Suprapubic skin (tissue), 4 donors: Measurements from ENCODE around the gene NKX1-2. TPM values are rescaled to one million over a fixed set of nuclear protein-coding genes. Genes with fewer than 3 reads are reported as not detected.
A peak's percentile ranks its signal among the peaks of the same experiment; 100 is the strongest.

ENCODE experiments used
- DNase-seq, 2 donors: peaks; one replicate each; pipeline ENCODE4 v3.0.0-alpha.2; 2019; ENCODE audit warnings: low spot score in 2 of 2
- H3K27ac ChIP-seq: fragments of 200-600 bp; sonication (generic); one replicate; pipeline ENCODE4 v1.5.1; 2019
- H3K27me3 ChIP-seq: fragments of 200-600 bp; sonication (generic); one replicate; pipeline ENCODE4 v1.5.1; 2019
- H3K36me3 ChIP-seq: fragments of 200-600 bp; sonication (generic); one replicate; pipeline ENCODE4 v1.5.1; 2019
- H3K4me1 ChIP-seq: fragments of 200-600 bp; sonication (generic); one replicate; pipeline ENCODE4 v1.5.1; 2019
- H3K4me3 ChIP-seq: fragments of 200-600 bp; sonication (generic); one replicate; pipeline ENCODE4 v1.5.1; 2019; ENCODE audit warnings: mild to moderate bottlenecking
- H3K9me3 ChIP-seq: fragments of 200-600 bp; sonication (generic); one replicate; pipeline ENCODE4 v1.5.1; 2019
- CTCF ChIP-seq, 2 donors: fragments of 200-600 bp in 1 of 2; fragments of 450-650 bp in 1 of 2; sonication (generic) in 1 of 2; IDR thresholded peaks; one replicate each; pipeline ENCODE4 v1.5.1; 2016 to 2019; ENCODE audit warnings: antibody characterized with exemption in 2 of 2, mild to moderate bottlenecking in 1 of 2, moderate library complexity in 1 of 2
- EP300 ChIP-seq: sonication (generic); formaldehyde crosslinking; IDR thresholded peaks from one replicate; pipeline ENCODE4 v1.6.1; 2017; ENCODE audit warnings: antibody characterized with exemption
- POLR2A ChIP-seq, 2 donors: fragments of 450-650 bp; IDR thresholded peaks; one replicate each; pipeline ENCODE4 v1.6.1; 2017; ENCODE audit warnings: antibody characterized with exemption in 2 of 2, mild to moderate bottlenecking in 2 of 2, moderate library complexity in 2 of 2
- POLR2AphosphoS5 ChIP-seq, 3 donors: sonication (generic); formaldehyde crosslinking; IDR thresholded peaks; one replicate each; pipeline ENCODE4 v1.6.1; 2017; ENCODE audit warnings: antibody characterized with exemption in 3 of 3
- WGBS: methylation state at CpG from one replicate; pipeline ENCODE4 v1.1.5; 2018; 5-methylcytosine and 5-hydroxymethylcytosine counted together
- total RNA-seq, 4 donors: library from RNA; depleted of rRNA; stranded (reverse); fragments of >200 nt; gene quantifications; one replicate each; pipeline ENCODE4 v1.1.0, GENCODE V29; 2016

Gene NKX1-2
- 1 to 10 TPM in 2 of 4 donors, under 1 TPM in 2; 0.56 to 3.3 (median 1.0) TPM for total RNA-seq

GRCh38 chr10:124450012-124450782, at the start of gene NKX1-2:
TSS of gene NKX1-2 (minus strand) at chr10:124450035. CDS start at chr10:124449943, 92 bp downstream.
- Histone ChIP-seq H3K4me3 (peak within 1 kb of the TSS; percentile 51), H3K27me3 (peaks cover 83% of the 10 kb centered on the region)
- 11% methylated on average over 13 of the region's 57 CpGs for WGBS

GRCh38 chr10:124498056-124498455, 48.2 kb upstream of the NKX1-2 start:
- 89% methylated on average over 8 of the region's 8 CpGs for WGBS
- Histone ChIP-seq H3K27ac (no peak overlapping the region), H3K36me3 (peaks cover 6% of the 10 kb centered on the region), H3K27me3 (no peaks in the 10 kb centered on the region), H3K9me3 (no peaks in the 10 kb centered on the region), H3K4me1 (peaks cover 7% of the 10 kb centered on the region), H3K4me3 (no peak overlapping the region)
- no peak for TF ChIP-seq POLR2A (IDR thresholded peaks at IDR 0.05)
- no peak for DNase-seq

More at GRCh38 chr10:124450012-124450782, at the start of gene NKX1-2:
- DNase-seq: no peak
- Histone ChIP-seq H3K36me3 (no peaks in the 10 kb centered on the region), H3K4me1 (peaks cover 35% of the 10 kb centered on the region), H3K9me3 (no peaks in the 10 kb centered on the region), H3K27ac (no peak within 1 kb of the TSS)
- TF ChIP-seq EP300 (no peak), CTCF (IDR thresholded peaks at IDR 0.05) (no peak), POLR2AphosphoS5 (IDR thresholded peaks at IDR 0.05) (no peak), POLR2A (IDR thresholded peaks at IDR 0.05) (no peak)

DNA sequence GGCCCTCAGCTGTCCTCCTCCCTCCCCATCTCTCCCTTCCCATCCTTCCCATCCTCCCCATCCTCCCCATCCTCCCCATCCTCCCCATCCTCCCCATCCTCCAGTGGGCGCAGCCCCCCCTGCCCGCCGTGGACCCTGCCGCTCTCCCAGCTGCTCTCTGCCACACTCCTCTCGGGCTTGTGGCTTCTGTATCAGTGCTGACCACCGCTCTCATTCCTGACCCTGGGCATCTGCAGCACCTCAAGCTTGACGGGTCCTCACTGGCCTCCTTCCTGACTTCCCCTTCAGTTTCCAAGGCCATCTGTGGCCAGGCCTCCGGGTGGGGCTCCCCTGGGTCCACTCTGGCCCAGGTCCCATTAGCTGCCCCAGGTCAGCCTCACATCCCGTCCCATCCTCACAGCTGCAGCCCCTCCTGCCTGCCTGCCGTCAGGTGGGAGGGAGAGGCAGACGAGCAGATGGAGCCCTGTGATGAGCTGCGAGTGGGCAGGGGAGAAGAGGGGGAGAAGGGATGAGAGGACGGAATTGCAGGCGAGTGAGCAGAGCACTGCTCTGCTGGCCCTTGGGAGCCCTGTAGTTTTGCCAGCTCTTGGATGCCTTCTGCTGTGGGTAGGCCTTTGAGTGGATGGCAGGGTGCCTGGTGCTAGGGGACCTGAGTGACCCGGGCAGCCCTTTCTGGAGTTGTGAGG, 47.5 kb upstream of the NKX1-2 start:
- Histone ChIP-seq H3K36me3 (peaks cover 6% of the 10 kb centered on the region), H3K4me3 (no peak overlapping the region), H3K27ac (no peak overlapping the region), H3K9me3 (no peaks in the 10 kb centered on the region), H3K4me1 (peaks cover 7% of the 10 kb centered on the region), H3K27me3 (no peaks in the 10 kb centered on the region)
- DNase-seq: no peak
- no peak for TF ChIP-seq POLR2AphosphoS5 (IDR thresholded peaks at IDR 0.05)
- no peak for TF ChIP-seq EP300
- TF ChIP-seq POLR2A (IDR thresholded peaks at IDR 0.05): no peak
- no peak for TF ChIP-seq CTCF (IDR thresholded peaks at IDR 0.05)
- 94% methylated on average over 13 of the region's 15 CpGs for WGBS

GRCh38 chr10:124496620-124497019, 46.8 kb upstream of the NKX1-2 start:
- Histone ChIP-seq H3K9me3 (no peaks in the 10 kb centered on the region), H3K36me3 (peaks cover 6% of the 10 kb centered on the region), H3K4me1 (peaks cover 7% of the 10 kb centered on the region), H3K4me3 (no peak overlapping the region), H3K27me3 (no peaks in the 10 kb centered on the region), H3K27ac (no peak overlapping the region)
- TF ChIP-seq POLR2A (IDR thresholded peaks at IDR 0.05) (no peak), CTCF (IDR thresholded peaks at IDR 0.05) (no peak), POLR2AphosphoS5 (IDR thresholded peaks at IDR 0.05) (no peak), EP300 (no peak)
- DNase-seq: no peak
- WGBS: 95% methylated on average over 24 of the region's 24 CpGs

DNA sequence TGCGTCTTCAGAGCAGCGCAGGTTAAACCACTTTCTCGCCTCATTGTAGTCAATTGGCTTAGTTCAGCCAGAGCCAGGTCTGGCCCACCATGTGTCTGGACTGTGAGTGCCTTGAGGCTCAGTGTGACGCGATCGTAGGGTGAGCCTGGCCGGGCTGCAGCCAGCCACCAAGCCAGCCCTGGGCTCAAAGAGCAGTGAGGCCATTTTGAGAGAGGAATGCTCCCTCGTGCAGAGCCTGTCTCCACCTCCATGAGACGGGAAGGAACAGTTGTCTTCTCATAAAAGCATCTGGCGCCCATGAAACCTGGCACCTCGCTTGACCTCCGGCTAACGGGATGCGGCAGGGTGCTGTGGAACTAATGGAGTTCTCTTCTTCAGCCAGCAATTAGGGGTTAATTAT, 46.3 kb upstream of the NKX1-2 start:
- peaks cover 5% of the 10 kb centered on the region for H3K36me3 ChIP-seq
- TF ChIP-seq EP300: no peak
- no peak for TF ChIP-seq POLR2A (IDR thresholded peaks at IDR 0.05)
- TF ChIP-seq CTCF (IDR thresholded peaks at IDR 0.05): no peak
- no peak for TF ChIP-seq POLR2AphosphoS5 (IDR thresholded peaks at IDR 0.05)
- H3K4me1 ChIP-seq: peaks cover 7% of the 10 kb centered on the region
- no peak overlapping the region for H3K27ac ChIP-seq
- DNase-seq: no peak
- WGBS: 87% methylated on average over 3 of the region's 14 CpGs
- no peaks in the 10 kb centered on the region for H3K9me3 ChIP-seq
- H3K27me3 ChIP-seq: no peaks in the 10 kb centered on the region
- no peak overlapping the region for H3K4me3 ChIP-seq
